LNCaP clone FGC (cell line): ENCODE measurements around the gene EXOC4.

Source experiments
- DNase-seq: peaks from one replicate; pipeline ENCODE4 v3.0.0-alpha.2; 2011; ENCODE audit warnings: low read depth
- H3K4me3 ChIP-seq: 2 replicates; pipeline ENCODE4 v1.5.1; 2011; ENCODE audit warnings: mild to moderate bottlenecking, low read depth, low read length, control low read depth
- CTCF ChIP-seq: IDR thresholded peaks from 2 replicates; pipeline ENCODE4 v1.5.1; 2012; ENCODE audit warnings: mild to moderate bottlenecking; ENCODE audit not compliant: control insufficient read depth, insufficient read depth; ENCODE audit errors: extremely low read depth

Gene EXOC4

GRCh38 chr7:133807624-133808492, 555.0 kb downstream of the EXOC4 start:
- TF ChIP-seq CTCF: no peak
- no peak overlapping the region for H3K4me3 ChIP-seq
- DNase-seq: no peak

DNA sequence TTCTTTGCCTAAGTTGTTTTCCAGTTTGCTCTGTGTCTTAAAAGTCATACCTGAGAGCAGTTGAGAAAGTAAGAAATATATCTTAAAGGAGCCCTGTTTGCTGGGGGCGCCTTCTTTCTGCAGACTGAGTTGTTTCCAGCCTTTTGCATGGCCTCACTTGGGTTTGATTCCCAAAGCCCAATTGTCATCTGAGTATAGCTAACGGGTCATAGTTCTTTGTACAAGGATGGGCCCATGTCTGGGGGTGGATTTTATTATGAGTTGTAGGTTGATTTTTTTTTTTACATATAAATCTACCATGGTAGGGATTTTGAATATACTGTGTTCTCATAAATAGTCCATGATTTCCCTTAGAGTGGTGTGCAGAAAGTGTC, 555.6 kb downstream of the EXOC4 start:
- no peak for DNase-seq
- TF ChIP-seq CTCF: no peak
- H3K4me3 ChIP-seq: no peak overlapping the region

DNA sequence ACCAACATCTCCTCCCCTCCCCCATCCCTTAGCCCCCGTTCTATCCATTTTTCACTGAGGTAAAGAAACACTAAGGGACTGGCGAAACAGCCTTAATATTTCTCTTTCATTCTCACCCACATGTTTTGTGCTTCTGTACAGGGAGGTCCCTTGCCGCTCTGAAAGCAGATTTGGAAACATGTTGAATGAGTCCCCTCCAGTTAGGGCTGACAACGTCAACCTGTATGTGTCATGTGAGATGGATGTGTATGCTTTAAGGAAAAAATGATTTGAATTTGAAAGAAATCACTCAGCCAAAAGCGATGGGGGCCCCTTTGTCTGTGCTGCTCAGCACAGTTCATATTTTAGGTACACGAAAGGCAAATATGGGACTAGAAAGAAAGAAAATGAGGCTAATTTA, 560.0 kb downstream of the EXOC4 start:
- DNase-seq: no peak
- TF ChIP-seq CTCF: no peak
- no peak overlapping the region for H3K4me3 ChIP-seq

GRCh38 chr7:133815611-133816210, 562.8 kb downstream of the EXOC4 start:
- no peak for TF ChIP-seq CTCF
- no peak overlapping the region for H3K4me3 ChIP-seq
- DNase-seq: no peak

- TF ChIP-seq CTCF: no peak
- no peak for DNase-seq
- no peak overlapping the region for H3K4me3 ChIP-seq
These were observed 566.8 kb downstream of the EXOC4 start for GRCh38 chr7:133819695-133820094.

DNA sequence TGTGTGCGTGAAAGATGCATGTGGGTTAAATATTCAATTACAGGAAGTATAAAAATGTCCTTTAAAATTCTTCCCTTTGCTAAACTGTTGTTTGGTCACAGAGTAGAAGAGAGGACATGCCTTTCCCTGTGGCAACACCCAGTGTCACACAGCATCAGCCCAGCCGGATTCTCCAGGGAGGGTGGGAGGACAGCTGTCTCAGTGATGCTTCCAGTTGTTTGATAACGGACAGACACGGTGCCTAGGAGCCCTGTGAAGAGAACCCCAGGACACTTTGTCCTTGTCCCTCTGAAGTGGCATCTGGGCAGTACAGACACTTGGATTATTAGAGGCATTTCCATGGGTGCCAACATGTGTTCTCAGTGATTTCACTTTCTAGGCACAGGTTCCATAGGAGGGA, 567.7 kb downstream of the EXOC4 start:
- DNase-seq: no peak
- no peak for TF ChIP-seq CTCF
- H3K4me3 ChIP-seq: no peak overlapping the region
